Raji (cell line): Measurements from ENCODE around the gene NABP1.

Experiments used
- POLR2A ChIP-seq: IDR thresholded peaks from 2 replicates; pipeline ENCODE4 v1.6.1; 2011; ENCODE audit warnings: low read depth, low read length, control low read depth; ENCODE audit not compliant: insufficient read depth

The NABP1 gene

GRCh38 chr2:191707542-191707941 lies 29.6 kb downstream of the NABP1 start:
- TF ChIP-seq POLR2A = no peak

- no peak for TF ChIP-seq POLR2A
Measured at GRCh38 chr2:191710411-191710900, 32.5 kb downstream of the NABP1 start.

GRCh38 chr2:191711621-191712020 lies 33.7 kb downstream of the NABP1 start:
- TF ChIP-seq POLR2A = no peak

GRCh38 chr2:191713837-191714236 lies 35.9 kb downstream of the NABP1 start:
- TF ChIP-seq POLR2A = no peak

- no peak for TF ChIP-seq POLR2A
Measured at GRCh38 chr2:191714925-191715324, 37.0 kb downstream of the NABP1 start.

- no peak for TF ChIP-seq POLR2A
Measured at GRCh38 chr2:191715471-191715870, 37.5 kb downstream of the NABP1 start.

- TF ChIP-seq POLR2A = no peak
Measured at GRCh38 chr2:191719261-191719660, 41.3 kb downstream of the NABP1 start.

GRCh38 chr2:191719938-191720337 lies 42.0 kb downstream of the NABP1 start:
- TF ChIP-seq POLR2A = no peak

- no peak for TF ChIP-seq POLR2A
Measured at GRCh38 chr2:191721331-191721730, 43.4 kb downstream of the NABP1 start.

GRCh38 chr2:191724015-191724414 lies 46.1 kb downstream of the NABP1 start:
- no peak for TF ChIP-seq POLR2A

- TF ChIP-seq POLR2A = no peak
Measured at GRCh38 chr2:191728750-191729624, 51.1 kb downstream of the NABP1 start.

GRCh38 chr2:191730263-191730662 lies 52.3 kb downstream of the NABP1 start:
- TF ChIP-seq POLR2A = no peak
